NCI-H2196 (cell line): Measurements from ENCODE around the gene DBI.
"Not testable (repeated sequence)": the region's sequence is repeated elsewhere in the genome, so short reads cannot be mapped to it uniquely, and the experiment has no call there.

Experiments
- DNase-seq: peaks from one replicate; lab custom pipeline; 2025; ENCODE audit not compliant: unreplicated experiment; lab: John Stamatoyannopoulos, UW

Gene DBI

GRCh38 chr2:119393971-119394748 lies 27.4 kb downstream of the DBI start:
- no peak for DNase-seq

- no peak for DNase-seq
Observed at GRCh38 chr2:119397196-119397595, 30.4 kb downstream of the DBI start.

DNA sequence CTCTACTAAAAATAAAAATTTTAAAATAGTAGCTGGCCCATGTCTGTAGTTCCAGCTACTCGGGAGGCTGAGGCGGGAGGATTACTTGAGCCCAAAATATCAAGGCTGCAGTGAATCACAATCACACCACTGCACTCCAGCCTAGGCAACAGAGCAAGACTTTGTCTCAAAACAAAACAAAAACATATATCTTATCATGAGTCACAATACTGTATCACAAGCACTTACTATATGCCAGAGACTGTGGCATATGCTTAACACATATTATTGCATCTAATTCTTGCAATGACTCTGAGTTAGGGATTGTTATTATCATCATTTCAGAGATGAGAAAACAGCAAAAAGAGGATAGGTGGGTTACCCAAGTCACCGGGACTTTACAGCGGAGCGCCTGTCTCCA lies 35.3 kb downstream of the DBI start:
- DNase-seq = no peak

DNA sequence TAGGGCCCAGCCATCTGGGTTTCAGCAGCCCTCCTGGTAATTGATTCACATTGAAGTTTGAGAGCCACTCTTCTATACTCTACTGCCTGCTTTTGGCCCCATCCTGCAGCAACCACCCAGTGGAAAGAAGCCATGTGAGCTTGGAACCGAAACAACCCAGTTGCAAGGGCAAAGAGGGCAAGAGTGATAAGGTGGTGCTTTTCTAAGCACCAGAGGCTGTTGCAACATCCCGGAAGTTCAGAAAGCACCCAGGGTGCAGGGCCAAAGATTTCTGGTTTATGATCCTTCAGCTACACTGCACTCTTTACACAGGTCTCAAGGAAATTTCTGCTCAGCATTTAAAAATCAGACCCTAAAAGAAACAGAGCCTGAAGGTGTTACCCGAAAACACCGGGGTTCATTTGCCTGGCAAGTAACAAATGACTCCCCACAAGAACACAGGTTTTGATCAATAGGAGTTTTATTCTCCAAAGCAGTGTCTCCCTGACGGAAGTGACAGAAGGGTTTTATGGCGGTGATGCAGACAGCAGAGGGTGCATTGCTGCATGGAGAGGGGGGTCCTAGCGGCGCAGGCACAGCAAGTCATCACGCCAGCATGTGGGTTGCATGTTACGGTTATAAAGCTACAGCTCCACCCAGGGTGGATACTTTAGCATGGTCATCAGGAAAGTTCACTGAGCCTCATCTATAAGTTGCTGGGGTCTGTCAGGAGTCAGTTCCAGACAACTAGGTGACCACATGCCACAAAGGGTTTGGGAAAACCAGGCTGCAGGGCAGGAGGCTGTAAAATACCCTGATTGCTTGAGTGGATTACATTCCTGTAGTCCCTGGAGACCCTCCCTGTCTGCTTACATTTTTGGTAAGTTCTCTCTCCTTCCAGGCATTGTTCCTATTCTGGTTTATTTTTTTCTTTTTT lies 36.1 kb downstream of the DBI start:
- no peak for DNase-seq

- DNase-seq = not testable (repeated sequence)
Observed at GRCh38 chr2:119403618-119404017, 36.8 kb downstream of the DBI start.

DNA sequence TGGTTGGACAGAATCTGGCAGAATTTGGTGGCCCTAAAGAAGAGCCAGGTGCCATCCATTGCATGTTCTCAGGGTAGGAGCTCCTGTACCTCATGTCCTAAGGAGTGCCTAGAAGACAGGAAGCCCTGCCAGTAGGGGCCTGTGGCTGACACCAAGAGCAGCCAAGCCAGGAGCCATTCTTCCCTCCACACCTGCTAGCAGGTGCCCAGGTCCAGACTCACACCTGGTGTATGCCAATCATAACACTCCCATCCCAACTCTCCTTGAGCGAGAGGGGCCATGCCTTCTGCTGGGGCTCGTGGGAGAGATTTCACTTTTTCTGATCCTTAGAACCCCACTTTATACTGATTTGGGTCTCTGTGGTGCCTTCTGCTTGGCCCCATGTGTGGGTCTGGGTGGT lies 38.4 kb downstream of the DBI start:
- DNase-seq = no peak

GRCh38 chr2:119407430-119408220 lies 40.8 kb downstream of the DBI start:
- peak; percentile 53 for DNase-seq

DNA sequence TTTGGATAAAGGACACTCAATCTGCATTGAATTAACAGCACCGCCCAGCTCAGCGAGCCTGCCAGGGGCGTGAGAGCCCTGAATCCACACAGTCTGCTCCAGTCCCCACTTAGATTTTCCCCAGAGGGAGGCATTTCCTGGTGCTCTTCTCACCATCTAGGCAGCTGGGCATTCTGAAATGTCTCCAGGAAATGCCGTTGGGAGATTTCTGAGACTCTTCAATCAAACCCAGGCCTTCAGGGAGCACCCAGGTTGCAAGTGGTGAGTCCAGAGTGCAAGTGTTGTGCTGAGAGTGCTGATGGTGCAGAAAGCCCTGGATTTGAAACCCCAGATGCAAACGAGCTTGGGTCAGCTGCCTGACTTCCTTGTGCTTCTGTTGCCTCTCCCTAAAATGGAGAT lies 41.4 kb downstream of the DBI start:
- peak; percentile 21 for DNase-seq

DNA sequence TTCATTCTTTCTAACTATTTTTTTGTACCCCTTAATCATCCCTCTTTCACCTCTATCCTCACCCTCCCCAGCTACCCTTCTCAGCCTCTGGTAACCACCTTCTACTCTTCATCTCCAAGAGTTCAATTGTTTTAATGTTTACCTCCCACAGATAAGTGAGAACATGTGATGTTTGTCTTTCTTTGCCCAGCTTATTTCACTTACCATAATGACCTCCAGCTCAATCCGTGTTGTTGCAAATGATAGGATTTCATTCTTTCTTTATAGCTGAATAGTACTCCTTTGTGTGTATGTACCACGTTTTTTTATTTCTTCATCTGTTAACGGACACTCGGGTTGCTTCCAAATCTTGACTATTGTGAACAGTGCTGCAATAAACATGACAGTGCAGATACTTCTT lies 42.7 kb downstream of the DBI start:
- no peak for DNase-seq

- DNase-seq = no peak
Observed at GRCh38 chr2:119414894-119415293, 48.1 kb downstream of the DBI start.

- no peak for DNase-seq
Observed at GRCh38 chr2:119415630-119416029, 48.9 kb downstream of the DBI start.

GRCh38 chr2:119416299-119416923 lies 49.6 kb downstream of the DBI start:
- no peak for DNase-seq

DNA sequence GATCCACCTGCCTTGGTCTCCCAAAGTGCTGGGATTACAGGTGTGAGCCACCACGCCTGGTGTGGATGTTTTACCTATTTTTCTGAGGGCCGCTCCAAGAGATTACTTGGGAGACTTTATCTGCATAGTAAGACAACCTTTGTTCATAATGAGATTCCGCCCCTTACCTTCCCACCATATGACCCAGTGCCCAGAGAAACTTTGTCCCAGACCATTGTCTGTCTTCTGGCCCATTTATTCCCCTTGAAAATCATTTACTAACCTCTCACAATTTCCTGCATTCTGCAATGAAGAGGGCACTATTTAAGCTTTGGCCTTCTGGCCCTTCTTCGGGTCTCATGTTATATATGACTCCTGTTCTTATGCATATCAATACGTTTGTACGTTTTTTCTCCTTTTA lies 51.1 kb downstream of the DBI start:
- no peak for DNase-seq

DNA sequence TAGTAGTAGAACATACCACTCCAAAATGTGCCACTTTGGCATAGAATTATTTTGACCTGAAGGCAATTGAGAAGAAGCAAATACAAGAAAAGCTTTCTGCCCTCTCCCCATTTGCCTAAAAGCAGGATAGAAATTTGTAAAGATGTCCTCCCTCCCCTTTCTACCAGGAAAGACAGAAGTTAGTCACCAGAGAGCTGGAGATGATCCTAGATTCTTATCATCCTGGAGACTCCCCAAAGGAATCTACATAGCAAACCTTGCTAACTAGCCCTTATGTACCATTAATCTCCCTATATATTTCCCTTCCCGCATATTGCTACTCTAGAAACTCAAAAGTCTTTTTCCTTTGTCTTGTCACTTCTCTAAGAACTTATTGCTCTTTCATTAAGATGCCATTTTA lies 52.3 kb downstream of the DBI start:
- DNase-seq = no peak

DNA sequence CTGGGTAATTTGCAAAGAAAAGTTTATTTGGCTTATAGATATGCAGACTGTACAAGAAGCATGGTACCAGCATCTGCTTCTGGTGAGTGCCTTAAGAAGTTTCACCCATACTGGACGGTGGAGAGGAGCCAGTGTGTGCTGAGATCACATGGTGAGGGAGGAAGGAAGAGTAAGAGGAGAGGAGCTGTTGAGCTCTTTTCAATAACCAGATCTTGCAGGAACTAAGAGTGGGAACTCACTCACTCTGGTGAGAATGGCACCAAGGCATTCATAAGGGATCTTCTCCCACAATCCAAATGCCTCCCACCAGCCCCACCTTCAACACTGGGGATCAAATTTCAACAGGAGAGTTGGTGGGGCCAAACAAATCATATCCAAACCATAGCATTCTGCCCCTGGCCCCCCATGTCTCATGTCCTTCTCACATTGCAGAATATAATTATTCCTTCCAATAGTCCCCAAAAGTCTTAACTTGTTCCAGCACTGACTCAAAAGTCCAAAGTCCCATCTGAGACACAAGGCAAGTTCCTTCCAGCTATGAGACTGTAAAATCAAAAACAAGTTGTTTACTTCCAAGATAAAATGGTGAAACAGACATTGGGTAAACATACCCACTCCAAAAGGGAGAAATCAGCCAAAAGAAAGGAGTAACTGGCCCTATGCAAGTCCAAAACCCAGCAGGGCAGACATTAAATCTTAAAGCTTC lies 53.2 kb downstream of the DBI start:
- no peak for DNase-seq

DNA sequence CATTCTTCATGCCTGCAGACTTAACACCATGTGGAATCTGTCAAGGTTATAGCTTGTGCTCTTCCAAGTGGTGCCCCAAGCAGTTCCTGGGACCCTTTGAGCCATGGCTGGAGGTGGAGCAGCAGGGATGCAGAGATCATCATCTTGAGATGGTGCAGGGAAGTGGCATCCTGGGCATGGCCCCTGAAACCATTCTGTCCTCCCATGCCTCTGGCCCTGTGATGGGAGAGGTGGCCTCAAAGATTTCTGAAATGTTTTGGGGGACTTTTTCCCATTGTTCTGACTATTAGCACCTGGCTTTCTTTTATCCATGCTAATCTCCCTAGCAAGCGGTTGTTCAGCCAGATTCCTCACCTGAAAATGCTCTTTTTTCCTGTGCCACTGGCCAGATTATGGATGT lies 54.5 kb downstream of the DBI start:
- no peak for DNase-seq

GRCh38 chr2:119421741-119422140 lies 55.0 kb downstream of the DBI start:
- DNase-seq = no peak
